Renal pelvis (tissue), 4 donors: ENCODE measurements around the gene FKBP5. TPM values are rescaled to one million over a fixed set of nuclear protein-coding genes. Genes with fewer than 3 reads are reported as not detected.
"Not testable (repeated sequence)": the region's sequence is repeated elsewhere in the genome, so short reads cannot be mapped to it uniquely, and the experiment has no call there.

ENCODE experiments used
- DNase-seq: peaks from one replicate; pipeline ENCODE4 v3.0.0-alpha.2; 2013
- polyA plus RNA-seq, 3 donors: library from polyadenylated mRNA; unstranded; fragments of 120-200 nt; gene quantifications; one replicate each; pipeline ENCODE4 v1.2.1, GENCODE V29; 2013; ENCODE audit not compliant: insufficient read length in 3 of 3

FKBP5 gene
- polyA plus RNA-seq, 3 donors = 20.6 to 26.9 (median 24.9) TPM

- DNase-seq = no peak
Measured at GRCh38 chr6:35552285-35552917, 136.3 kb downstream of the FKBP5 start.

GRCh38 chr6:35550437-35550836 lies 138.3 kb downstream of the FKBP5 start:
- DNase-seq = no peak

GRCh38 chr6:35547676-35548075 lies 141.0 kb downstream of the FKBP5 start:
- DNase-seq = no peak

GRCh38 chr6:35544769-35545361 lies 143.8 kb downstream of the FKBP5 start:
- DNase-seq = no peak

GRCh38 chr6:35543459-35544193 lies 145.1 kb downstream of the FKBP5 start:
- DNase-seq = no peak

- DNase-seq = no peak
Measured at GRCh38 chr6:35541836-35542235, 146.9 kb downstream of the FKBP5 start.

- no peak for DNase-seq
Measured at GRCh38 chr6:35539223-35539622, 149.5 kb downstream of the FKBP5 start.

- DNase-seq = not testable (repeated sequence)
Measured at GRCh38 chr6:35535847-35536246, 152.9 kb downstream of the FKBP5 start.

GRCh38 chr6:35534407-35535170 lies 154.1 kb downstream of the FKBP5 start:
- no peak for DNase-seq

- no peak for DNase-seq
Measured at GRCh38 chr6:35533981-35534380, 154.7 kb downstream of the FKBP5 start.

- DNase-seq = no peak
Measured at GRCh38 chr6:35532126-35532525, 156.6 kb downstream of the FKBP5 start.

- no peak for DNase-seq
Measured at GRCh38 chr6:35524380-35525020, 164.2 kb downstream of the FKBP5 start.

Other genes starting within 250 kb of the FKBP5 start
- gene FANCE, start 236.6 kb downstream of the FKBP5 start, polyA plus RNA-seq = 10 to 100 TPM in 2 of 3 donors, 1 to 10 TPM in 1; 9.7 to 10.8 (median 10.6) TPM
- 1,000 to 10,000 TPM; 1,930 to 2,148 (median 1,961) TPM for gene RPL10A, start 220.5 kb downstream of the FKBP5 start, polyA plus RNA-seq
- 10 to 100 TPM; 52.8 to 62.5 (median 53.0) TPM for gene TEAD3, start 191.8 kb downstream of the FKBP5 start, polyA plus RNA-seq
- gene TULP1, start 176.0 kb downstream of the FKBP5 start, polyA plus RNA-seq = 1 to 10 TPM; 1.7 to 4.2 (median 3.4) TPM
- gene ARMC12, start 48.1 kb upstream of the FKBP5 start, polyA plus RNA-seq = 1 to 10 TPM in 1 of 3 donors, under 1 TPM in 2; 0.94 to 1.8 (median 0.99) TPM
- under 1 TPM in 1 of 3 donors, not detected in 2; 0.23 TPM for gene CLPSL2, start 87.7 kb upstream of the FKBP5 start, polyA plus RNA-seq
- gene CLPSL1, start 92.1 kb upstream of the FKBP5 start, polyA plus RNA-seq = under 1 TPM in 2 of 3 donors, not detected in 1; 0.39 to 0.88 TPM
- under 1 TPM in 1 of 3 donors, not detected in 2; 0.27 TPM for gene CLPS, start 108.4 kb upstream of the FKBP5 start, polyA plus RNA-seq
- under 1 TPM; 0.07 to 0.40 (median 0.14) TPM for gene LHFPL5, start 116.4 kb upstream of the FKBP5 start, polyA plus RNA-seq
- 10 to 100 TPM; 47.5 to 53.8 (median 51.9) TPM for gene SRPK1, start 232.2 kb upstream of the FKBP5 start, polyA plus RNA-seq